ENCODE data around the gene CDK15.

CDK15 gene

DNA sequence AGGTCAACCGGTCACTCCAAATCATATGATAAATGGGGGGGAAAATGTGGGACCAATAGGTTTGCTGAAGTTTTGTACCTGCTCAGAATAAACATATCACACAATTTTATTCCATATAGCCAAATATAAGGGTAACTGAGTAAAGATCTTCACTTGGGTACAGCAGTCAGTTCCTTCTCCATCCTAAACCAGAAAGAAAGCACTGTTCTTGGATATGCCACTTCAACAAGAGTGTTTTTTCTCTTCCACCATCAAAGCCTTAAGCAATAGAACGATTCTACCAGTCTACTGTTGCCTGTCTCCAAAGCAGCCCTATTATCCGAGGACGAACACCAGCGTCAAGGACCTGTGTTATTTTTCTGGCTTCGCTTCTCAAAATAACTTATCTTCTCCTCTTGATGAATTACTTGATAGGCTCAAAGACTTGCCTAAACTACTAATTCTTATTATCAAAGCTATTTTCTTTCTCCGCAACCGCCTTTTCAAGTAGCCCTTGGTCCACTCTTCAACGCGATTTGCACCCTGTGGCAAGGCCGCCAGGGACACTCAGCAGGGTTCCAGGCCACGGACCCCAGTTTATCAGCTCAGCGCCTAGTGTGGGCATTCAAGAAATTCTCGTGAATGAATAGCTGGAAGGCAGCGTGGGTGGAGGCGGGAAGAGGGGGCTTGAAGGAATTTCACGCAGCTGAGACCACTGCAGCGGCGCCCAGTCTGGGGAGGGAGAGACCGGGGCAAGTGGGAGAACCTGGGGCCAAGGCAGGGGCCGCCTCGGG, 26.2 kb upstream of the CDK15 start:
- DNase-seq (ENCODE audit: low read depth): peak; percentile 26
- H3K4me3 ChIP-seq (replicated peaks; ENCODE audit: low read depth, low read length): peak overlapping the region; percentile 89
- TF ChIP-seq CTCF (IDR thresholded peaks at IDR 0.05; ENCODE audit: low read length, missing control alignments): no peak

- peak within 1 kb of the TSS; percentile 89 for H3K4me3 ChIP-seq (replicated peaks; ENCODE audit: low read depth, low read length)
- TF ChIP-seq CTCF (IDR thresholded peaks at IDR 0.05; ENCODE audit: low read length, missing control alignments): no peak
- peak; percentile 100 for DNase-seq (ENCODE audit: low read depth)
These were observed 25.5 kb upstream of the CDK15 start, which contains the start of gene ALS2 for GRCh38 chr2:201780674-201781493. Gene ALS2, minus strand, starts transcription at chr2:201780933. Its CDS starts 12,048 bp downstream, at chr2:201768885.

GRCh38 chr2:201781557-201782051, 24.7 kb upstream of the CDK15 start:
- peak; percentile 10 for DNase-seq (ENCODE audit: low read depth)
- TF ChIP-seq CTCF (IDR thresholded peaks at IDR 0.05; ENCODE audit: low read length, missing control alignments): no peak
- H3K4me3 ChIP-seq (replicated peaks; ENCODE audit: low read depth, low read length): peak overlapping the region; percentile 89

DNA sequence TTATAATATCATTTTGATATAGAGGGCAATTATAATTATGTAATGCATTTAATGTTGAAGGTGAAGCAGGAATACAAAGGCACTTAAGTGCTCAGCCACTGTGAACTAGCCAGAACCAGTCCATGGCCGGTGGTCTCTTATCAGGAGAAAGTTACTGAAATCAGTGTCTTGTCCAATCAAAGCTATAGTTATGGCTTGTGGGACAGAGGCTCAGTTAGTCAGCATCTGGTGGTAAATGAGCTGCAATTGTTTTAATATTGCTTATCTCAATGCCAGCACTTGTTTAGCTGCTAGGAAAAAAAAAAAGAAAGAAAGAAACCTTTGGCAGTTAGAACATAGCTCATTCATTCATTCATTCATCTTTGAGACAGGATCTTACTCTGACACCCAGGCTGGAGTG, 21.8 kb upstream of the CDK15 start:
- no peak for DNase-seq (ENCODE audit: low read depth)
- H3K4me3 ChIP-seq (replicated peaks; ENCODE audit: low read depth, low read length): no peak overlapping the region
- TF ChIP-seq CTCF (IDR thresholded peaks at IDR 0.05; ENCODE audit: low read length, missing control alignments): no peak

- H3K4me3 ChIP-seq (replicated peaks; ENCODE audit: low read depth, low read length): no peak overlapping the region
- TF ChIP-seq CTCF (IDR thresholded peaks at IDR 0.05; ENCODE audit: low read length, missing control alignments): no peak
- no peak for DNase-seq (ENCODE audit: low read depth)
These were observed 21.2 kb upstream of the CDK15 start for GRCh38 chr2:201785135-201785534.

DNA sequence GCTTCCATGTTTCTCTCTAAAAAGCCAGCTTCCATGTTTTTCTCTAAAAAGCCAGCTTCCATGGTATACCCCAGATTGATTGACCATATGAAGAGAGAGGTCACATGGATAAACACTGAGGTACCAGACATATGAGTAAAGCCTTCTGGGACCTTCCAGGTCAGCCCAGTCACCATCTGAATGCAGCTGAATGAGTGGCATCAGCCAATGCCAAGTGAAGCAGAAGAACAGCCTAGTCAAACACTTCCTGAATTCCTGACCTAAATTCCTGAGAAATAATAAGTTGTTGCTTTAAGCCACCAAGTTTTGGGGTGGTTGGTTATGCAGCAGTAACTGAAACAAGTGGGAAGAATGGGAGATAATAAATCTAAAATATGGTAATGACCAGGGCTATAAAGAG, 19.9 kb upstream of the CDK15 start:
- no peak for DNase-seq (ENCODE audit: low read depth)
- no peak for TF ChIP-seq CTCF (IDR thresholded peaks at IDR 0.05; ENCODE audit: low read length, missing control alignments)
- H3K4me3 ChIP-seq (replicated peaks; ENCODE audit: low read depth, low read length): no peak overlapping the region
